ENCODE results near the gene ANKHD1. TPM values are rescaled to one million over a fixed set of nuclear protein-coding genes. Genes with fewer than 3 reads are reported as not detected.

Gene ANKHD1
- total RNA-seq, 1 experiment from 2014 or later, result 130 TPM

DNA sequence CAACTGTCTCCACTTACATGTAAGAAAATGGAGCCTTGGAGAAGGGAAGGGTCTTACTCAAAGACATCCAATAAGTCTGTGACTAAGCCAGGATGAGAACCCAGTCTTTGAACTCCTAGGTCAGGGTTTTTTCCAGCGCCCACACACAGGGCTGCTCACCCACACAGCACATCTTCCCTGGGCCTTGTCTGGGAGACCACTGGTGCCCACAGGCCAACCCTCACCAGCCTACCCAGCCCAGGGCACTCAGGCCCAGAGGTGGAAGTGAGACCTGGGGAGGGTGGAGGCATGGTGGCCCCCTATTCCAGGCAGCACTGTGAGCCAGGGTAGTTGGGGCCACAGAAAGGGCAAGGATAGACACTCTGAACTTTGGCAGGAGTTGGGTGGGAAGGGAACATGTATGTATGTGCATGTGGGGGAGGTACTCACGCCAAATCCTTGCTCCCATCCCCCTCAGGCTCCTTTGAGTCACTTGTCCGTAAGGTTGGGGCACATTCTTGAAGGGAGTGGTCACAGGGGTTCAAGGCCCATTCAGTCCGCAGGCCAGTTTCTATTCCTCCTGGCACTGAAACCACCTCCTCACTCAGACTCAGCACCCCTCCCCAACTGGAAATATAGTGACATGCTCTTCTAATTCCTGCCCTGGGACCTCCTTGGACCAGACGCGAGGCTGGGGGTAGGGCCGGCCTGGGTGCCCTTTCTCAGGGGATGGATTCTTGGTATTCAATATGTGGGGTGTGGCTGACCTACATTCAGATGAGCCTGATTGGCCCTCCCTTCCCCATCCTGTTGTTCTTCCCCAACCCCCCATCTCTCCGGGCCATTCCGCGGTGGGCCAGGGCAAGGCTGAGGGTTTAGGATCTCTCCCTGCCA lies 44.5 kb upstream of the ANKHD1 start:
- no TSS peak for BruUV-seq (replicated peaks)
- no peak overlapping the region for H3K4me3 ChIP-seq (ENCODE audit: low read depth, low read length)
- CTCF ChIA-PET, result interaction anchor here (1.5 to 3.2 kb wide), 2 partner anchors 113 to 196 kb away, joined by 3 to 17 read pairs; no protein-coding TSS in a partner anchor
- peak overlapping the region; percentile 87 for H3K27ac Mint-ChIP-seq (ENCODE audit: unreplicated experiment)
- DNase-seq, result no peak
- H3K4me1 Mint-ChIP-seq (ENCODE audit: low read depth, unreplicated experiment), result peaks cover 22% of the 10 kb centered on the region
- no peaks in the 10 kb centered on the region for H3K27me3 Mint-ChIP-seq (ENCODE audit: insufficient read depth, unreplicated experiment)
- no peak overlapping the region for H3K4me3 Mint-ChIP-seq (ENCODE audit: unreplicated experiment)
- H3K36me3 Mint-ChIP-seq (ENCODE audit: insufficient read depth, unreplicated experiment), result peaks cover 5% of the 10 kb centered on the region
- no peaks in the 10 kb centered on the region for H3K27me3 ChIP-seq (replicated peaks; ENCODE audit: control insufficient read depth, insufficient read depth, low read length)
- intact Hi-C loops (cut with micrococcal nuclease; ENCODE audit: unreplicated experiment), result loop anchor here (1.0 to 10.0 kb wide), 4 partner anchors 11 to 282 kb away; partner anchors contain the start of genes HBEGF and TMCO6
- H3K9me3 Mint-ChIP-seq (ENCODE audit: unreplicated experiment), result no peaks in the 10 kb centered on the region
- no peaks in the 10 kb centered on the region for H3K36me3 ChIP-seq (ENCODE audit: control insufficient read depth, insufficient read depth, low read length)
- H3K9me3 ChIP-seq, result no peaks in the 10 kb centered on the region
- POLR2A ChIA-PET, result no interaction called here
- peaks cover 26% of the 10 kb centered on the region for H3K4me1 ChIP-seq
- TF ChIP-seq CTCF (IDR thresholded peaks at IDR 0.05; ENCODE audit: insufficient read depth in 1 of 2, low read depth in 1 of 2, low read length in 1 of 2, severe bottlenecking in 1 of 2, unreplicated experiment in 1 of 2), result no peak

DNA sequence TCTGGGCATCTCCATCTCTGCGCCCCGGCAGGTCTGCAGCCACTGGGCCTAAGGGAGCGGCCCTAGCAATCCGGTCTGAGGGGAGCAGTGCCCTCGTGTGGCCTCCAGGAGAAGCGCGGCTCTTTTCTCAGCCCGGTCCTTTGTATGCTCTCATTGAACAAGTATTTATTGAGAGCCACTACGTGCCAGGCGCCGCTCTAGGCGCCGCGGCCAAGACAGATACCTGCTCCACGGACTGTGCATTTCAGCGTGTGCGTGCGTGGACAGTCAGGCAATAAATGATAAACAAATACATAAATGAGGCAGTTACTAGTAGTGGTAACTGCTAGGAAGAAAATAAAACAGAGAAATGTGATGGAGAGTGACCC lies 43.9 kb upstream of the ANKHD1 start:
- ChIA-PET CTCF (interaction anchor here (1.5 to 2.0 kb wide), 4 partner anchors 12 to 197 kb away, joined by 3 to 30 read pairs (median 17); partner anchors contain the start of gene HBEGF), POLR2A (no interaction called here)
- Histone ChIP-seq H3K4me1 (peaks cover 26% of the 10 kb centered on the region), H3K9me3 (no peaks in the 10 kb centered on the region), H3K4me3 (ENCODE audit: low read depth, low read length) (no peak overlapping the region; the same call in 1 of the 2 replicates), H3K36me3 (ENCODE audit: control insufficient read depth, insufficient read depth, low read length) (no peaks in the 10 kb centered on the region), H3K27me3 (replicated peaks; ENCODE audit: control insufficient read depth, insufficient read depth, low read length) (no peaks in the 10 kb centered on the region)
- intact Hi-C loops (cut with micrococcal nuclease; ENCODE audit: unreplicated experiment), result loop anchor here (1.0 to 10.0 kb wide), 4 partner anchors 11 to 283 kb away; partner anchors contain the start of genes HBEGF and TMCO6
- Mint-ChIP-seq H3K4me1 (ENCODE audit: low read depth, unreplicated experiment) (peaks cover 22% of the 10 kb centered on the region), H3K27ac (ENCODE audit: unreplicated experiment) (peak overlapping the region; percentile 87), H3K9me3 (ENCODE audit: unreplicated experiment) (no peaks in the 10 kb centered on the region), H3K36me3 (ENCODE audit: insufficient read depth, unreplicated experiment) (peaks cover 5% of the 10 kb centered on the region), H3K27me3 (ENCODE audit: insufficient read depth, unreplicated experiment) (no peaks in the 10 kb centered on the region), H3K4me3 (ENCODE audit: unreplicated experiment) (peak overlapping the region; percentile 58)
- TF ChIP-seq CTCF (IDR thresholded peaks at IDR 0.05; ENCODE audit: insufficient read depth in 1 of 2, low read depth in 1 of 2, low read length in 1 of 2, severe bottlenecking in 1 of 2, unreplicated experiment in 1 of 2), result peak; percentile 87 to 96
- no TSS peak for BruUV-seq (replicated peaks)
- peak; percentile 88 for DNase-seq

GRCh38 chr5:140358738-140359310 lies 42.8 kb upstream of the ANKHD1 start:
- H3K4me1 Mint-ChIP-seq (ENCODE audit: low read depth, unreplicated experiment), result peaks cover 22% of the 10 kb centered on the region
- CTCF ChIA-PET, result interaction anchor here (0.6 to 2.0 kb wide), 15 partner anchors 9 to 361 kb away, joined by 3 to 30 read pairs (median 4); partner anchors contain the start of genes EIF4EBP3, HBEGF and PFDN1
- H3K4me1 ChIP-seq, result peaks cover 22% of the 10 kb centered on the region
- BruUV-seq (replicated peaks), result no TSS peak
- H3K4me3 ChIP-seq (ENCODE audit: low read depth, low read length), result no peak overlapping the region
- H3K27me3 Mint-ChIP-seq (ENCODE audit: insufficient read depth, unreplicated experiment), result no peaks in the 10 kb centered on the region
- no peaks in the 10 kb centered on the region for H3K9me3 ChIP-seq
- no peak overlapping the region for H3K4me3 Mint-ChIP-seq (ENCODE audit: unreplicated experiment)
- no peaks in the 10 kb centered on the region for H3K27me3 ChIP-seq (replicated peaks; ENCODE audit: control insufficient read depth, insufficient read depth, low read length)
- H3K36me3 Mint-ChIP-seq (ENCODE audit: insufficient read depth, unreplicated experiment), result peaks cover 5% of the 10 kb centered on the region
- peak overlapping the region; percentile 87 for H3K27ac Mint-ChIP-seq (ENCODE audit: unreplicated experiment)
- intact Hi-C loops (cut with micrococcal nuclease; ENCODE audit: unreplicated experiment), result loop anchor here (5.0 to 10.0 kb wide), 2 partner anchors 278 to 284 kb away; partner anchors contain the start of gene TMCO6
- no peaks in the 10 kb centered on the region for H3K36me3 ChIP-seq (ENCODE audit: control insufficient read depth, insufficient read depth, low read length)
- peak; percentile 56 to 58 for DNase-seq
- POLR2A ChIA-PET, result interaction anchor here (0.6 to 1.4 kb wide), 3 partner anchors 12 to 128 kb away, joined by 5 to 7 read pairs (median 7); partner anchors contain the start of genes ANKHD1 and HBEGF
- H3K9me3 Mint-ChIP-seq (ENCODE audit: unreplicated experiment), result no peaks in the 10 kb centered on the region
- peak; percentile 50 to 59 for TF ChIP-seq CTCF (IDR thresholded peaks at IDR 0.05; ENCODE audit: insufficient read depth in 1 of 2, low read depth in 1 of 2, low read length in 1 of 2, severe bottlenecking in 1 of 2, unreplicated experiment in 1 of 2)
